Endodermal cell (in vitro differentiated cells): ENCODE results near the gene IL22RA2. TPM values are rescaled to one million over a fixed set of nuclear protein-coding genes. Genes with fewer than 3 reads are reported as not detected.

Experiments used
- DNase-seq: peaks from one replicate; pipeline ENCODE4 v3.0.0-alpha.2; 2017
- H3K27ac ChIP-seq: 2 replicates; pipeline ENCODE4 v1.5.1; 2013; ENCODE audit warnings: mild to moderate bottlenecking, low read depth, low read length, moderate library complexity
- H3K27me3 ChIP-seq: 2 replicates; pipeline ENCODE4 v1.6.1; 2013; ENCODE audit warnings: mild to moderate bottlenecking, low read length, moderate library complexity; ENCODE audit not compliant: insufficient read depth, control insufficient read depth, poor library complexity, severe bottlenecking
- H3K36me3 ChIP-seq: 2 replicates; pipeline ENCODE4 v1.7.0; 2013; ENCODE audit warnings: mild to moderate bottlenecking, low read length, moderate library complexity; ENCODE audit not compliant: control insufficient read depth, insufficient read depth
- H3K4me1 ChIP-seq: one replicate; pipeline ENCODE4 v1.7.0; 2013; ENCODE audit warnings: low read length; ENCODE audit not compliant: control insufficient read depth, insufficient read depth
- H3K4me3 ChIP-seq: 2 replicates; pipeline ENCODE4 v1.5.1; 2013; ENCODE audit warnings: mild to moderate bottlenecking, low read length, moderate library complexity
- H3K9ac ChIP-seq: 2 replicates; pipeline ENCODE4 v1.6.1; 2013; ENCODE audit warnings: mild to moderate bottlenecking, low read length, moderate library complexity; ENCODE audit not compliant: poor library complexity, severe bottlenecking; ENCODE audit errors: extremely low read depth
- H3K9me3 ChIP-seq: 2 replicates; pipeline ENCODE4 v1.6.1; 2013; ENCODE audit warnings: mild to moderate bottlenecking, low read length, moderate library complexity; ENCODE audit not compliant: control insufficient read depth
- H3K27ac Mint-ChIP-seq: 2 replicates; pipeline ENCODE4 v1.8.0; 2020; ENCODE audit warnings: mixed read lengths
- H3K27me3 Mint-ChIP-seq: 2 replicates; pipeline ENCODE4 v1.8.0; 2021; ENCODE audit warnings: mild to moderate bottlenecking, mixed read lengths; ENCODE audit not compliant: insufficient read depth
- H3K36me3 Mint-ChIP-seq: 2 replicates; pipeline ENCODE4 v1.8.0; 2020; ENCODE audit warnings: low read depth, mixed read lengths
- H3K4me1 Mint-ChIP-seq: 2 replicates; pipeline ENCODE4 v1.8.0; 2020; ENCODE audit warnings: mixed read lengths
- H3K4me3 Mint-ChIP-seq: 2 replicates; pipeline ENCODE4 v1.8.0; 2020; ENCODE audit warnings: mild to moderate bottlenecking, moderate library complexity, mixed read lengths
- H3K9me3 Mint-ChIP-seq: 2 replicates; pipeline ENCODE4 v1.8.0; 2020; ENCODE audit warnings: mild to moderate bottlenecking, mixed read lengths
- WGBS, 2 experiments: methylation state at CpG; one replicate each; pipeline versions ENCODE4 v1.1.5 to v1.1.7; 2013; ENCODE audit warnings: missing lambda C conversion rate in 2 of 2, mixed read lengths in 1 of 2; ENCODE audit not compliant: insufficient coverage in 1 of 2, insufficient read length in 1 of 2; 5-methylcytosine and 5-hydroxymethylcytosine counted together
- total RNA-seq, 2 donors: library from RNA; stranded (reverse); fragmentation: NEBNext Ultra II Directional in 1 of 2; extraction: Animal tissue kit (Norgen Biotek cat#: 25700) in 1 of 2; gene quantifications; 2 replicates in 1 of 2; 3 replicates in 1 of 2; pipeline ENCODE4 v1.2.1, GENCODE V29; 2021
- TF ChIP-seq, protein P1 (sequence below): fragments of 200-600 bp; sonication (generic); conservative IDR thresholded peaks from 2 replicates; pipeline ENCODE4 v1.5.0; 2021; ENCODE audit warnings: antibody characterized with exemption, mild to moderate bottlenecking

The IL22RA2 gene
- total RNA-seq, 2 donors from 2014 or later: not detected

DNA sequence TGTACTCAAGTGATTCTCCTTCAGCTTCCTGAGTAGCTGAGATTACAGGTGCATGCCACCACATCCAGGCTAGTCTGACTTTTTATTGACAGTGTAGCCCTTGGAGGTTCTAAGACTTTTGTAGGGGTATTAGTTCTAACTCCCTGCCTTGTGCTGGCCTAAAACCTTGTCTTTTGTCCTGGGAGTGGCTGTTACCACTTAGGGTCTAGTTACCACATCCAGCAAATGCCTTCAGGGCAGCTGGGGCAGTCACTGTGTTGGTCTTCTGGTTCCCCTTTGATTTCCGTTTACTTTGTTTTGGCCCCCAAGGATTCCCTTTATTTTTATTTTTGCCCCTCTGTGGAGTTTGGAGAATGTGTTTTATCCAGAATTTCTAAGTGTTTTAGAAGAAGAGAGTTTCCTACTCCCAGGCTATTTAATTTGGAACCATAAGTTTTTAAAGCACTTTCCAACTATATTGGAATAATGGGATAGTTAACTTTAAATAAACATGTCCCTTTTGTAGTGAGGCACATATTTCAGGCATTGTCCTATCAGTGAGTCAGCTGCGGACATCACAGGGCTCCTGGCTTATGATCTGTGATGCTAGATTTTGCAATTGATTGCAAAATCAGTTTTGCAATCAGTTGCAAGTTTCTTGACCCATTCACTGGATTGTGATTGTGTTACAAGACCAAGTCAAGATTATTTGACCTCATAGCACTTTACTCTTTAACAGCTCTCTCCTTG, 25.0 kb downstream of the IL22RA2 start:
- WGBS, 2 experiments: 84% methylated on average over 2 of the region's 2 CpGs; no CpG with 5 or more reads in 1 of the 2 experiments
- Histone ChIP-seq H3K36me3 (no peaks in the 10 kb centered on the region), H3K9ac (no peak overlapping the region), H3K9me3 (no peaks in the 10 kb centered on the region), H3K4me3 (no peak overlapping the region), H3K27ac (no peak overlapping the region), H3K4me1 (no peaks in the 10 kb centered on the region), H3K27me3 (no peaks in the 10 kb centered on the region)
- TF ChIP-seq, protein P1, sequence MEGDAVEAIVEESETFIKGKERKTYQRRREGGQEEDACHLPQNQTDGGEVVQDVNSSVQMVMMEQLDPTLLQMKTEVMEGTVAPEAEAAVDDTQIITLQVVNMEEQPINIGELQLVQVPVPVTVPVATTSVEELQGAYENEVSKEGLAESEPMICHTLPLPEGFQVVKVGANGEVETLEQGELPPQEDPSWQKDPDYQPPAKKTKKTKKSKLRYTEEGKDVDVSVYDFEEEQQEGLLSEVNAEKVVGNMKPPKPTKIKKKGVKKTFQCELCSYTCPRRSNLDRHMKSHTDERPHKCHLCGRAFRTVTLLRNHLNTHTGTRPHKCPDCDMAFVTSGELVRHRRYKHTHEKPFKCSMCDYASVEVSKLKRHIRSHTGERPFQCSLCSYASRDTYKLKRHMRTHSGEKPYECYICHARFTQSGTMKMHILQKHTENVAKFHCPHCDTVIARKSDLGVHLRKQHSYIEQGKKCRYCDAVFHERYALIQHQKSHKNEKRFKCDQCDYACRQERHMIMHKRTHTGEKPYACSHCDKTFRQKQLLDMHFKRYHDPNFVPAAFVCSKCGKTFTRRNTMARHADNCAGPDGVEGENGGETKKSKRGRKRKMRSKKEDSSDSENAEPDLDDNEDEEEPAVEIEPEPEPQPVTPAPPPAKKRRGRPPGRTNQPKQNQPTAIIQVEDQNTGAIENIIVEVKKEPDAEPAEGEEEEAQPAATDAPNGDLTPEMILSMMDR: no peak
- Mint-ChIP-seq H3K9me3 (peaks cover 10% of the 10 kb centered on the region), H3K36me3 (no peaks in the 10 kb centered on the region), H3K27me3 (no peaks in the 10 kb centered on the region), H3K4me1 (no peaks in the 10 kb centered on the region), H3K4me3 (no peak overlapping the region), H3K27ac (no peak overlapping the region)
- DNase-seq: no peak

DNA sequence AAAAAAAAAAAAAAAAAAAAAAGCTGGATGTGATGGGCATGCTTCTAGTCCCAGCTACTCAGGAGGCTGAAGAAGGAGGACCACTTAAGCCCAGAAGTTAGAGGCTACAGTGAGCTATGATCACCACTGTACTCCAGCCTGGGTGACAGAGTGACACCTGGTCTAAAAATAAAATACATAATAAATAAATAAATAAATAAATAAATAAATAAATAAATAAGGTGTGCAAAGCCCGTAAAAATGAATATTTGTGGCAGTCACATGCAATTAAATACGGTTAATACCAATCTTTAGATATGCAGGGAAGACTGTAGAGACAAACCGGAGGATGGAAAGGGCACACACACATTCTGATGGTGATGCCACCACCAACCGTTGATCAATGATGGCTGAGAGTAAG, 26.2 kb downstream of the IL22RA2 start:
- Histone ChIP-seq H3K9me3 (no peaks in the 10 kb centered on the region), H3K27ac (no peak overlapping the region), H3K36me3 (no peaks in the 10 kb centered on the region), H3K4me3 (no peak overlapping the region), H3K9ac (no peak overlapping the region), H3K27me3 (no peaks in the 10 kb centered on the region), H3K4me1 (no peaks in the 10 kb centered on the region)
- Mint-ChIP-seq H3K9me3 (peaks cover 10% of the 10 kb centered on the region), H3K36me3 (no peaks in the 10 kb centered on the region), H3K4me3 (no peak overlapping the region), H3K27ac (no peak overlapping the region), H3K27me3 (no peaks in the 10 kb centered on the region), H3K4me1 (no peaks in the 10 kb centered on the region)
- no peak for DNase-seq
- TF ChIP-seq, protein P1: no peak
- 93 to 100% methylated on average over 2 to 4 of the region's 4 CpGs for WGBS, 2 experiments

DNA sequence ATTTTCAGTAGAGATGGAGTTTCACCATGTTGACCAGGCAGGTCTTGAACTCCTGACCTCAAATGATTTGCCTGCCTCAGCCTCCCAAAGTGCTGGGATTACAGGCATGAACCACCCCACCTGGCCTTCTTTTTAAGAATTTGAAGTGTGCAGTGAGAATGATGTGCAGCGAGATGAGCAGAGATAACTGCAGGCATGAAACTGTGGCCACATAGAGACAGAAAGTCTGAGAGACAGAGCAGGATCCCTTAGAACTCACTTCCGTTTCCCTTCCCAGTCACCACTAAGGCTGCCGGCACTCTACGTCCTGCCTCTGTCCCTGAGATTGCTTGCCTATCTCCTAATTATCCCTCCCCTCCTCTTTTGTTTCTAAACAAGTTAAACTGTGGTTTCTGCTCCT, 27.2 kb downstream of the IL22RA2 start:
- no peaks in the 10 kb centered on the region for H3K27me3 ChIP-seq
- H3K9me3 ChIP-seq: no peaks in the 10 kb centered on the region

More for the DNA sequence above, 27.2 kb downstream of the IL22RA2 start:
- DNase-seq: no peak
- H3K4me3 Mint-ChIP-seq: no peak overlapping the region
- Histone ChIP-seq H3K4me1 (no peaks in the 10 kb centered on the region), H3K9ac (no peak overlapping the region), H3K36me3 (no peaks in the 10 kb centered on the region), H3K4me3 (no peak overlapping the region), H3K27ac (no peak overlapping the region)
- no peak overlapping the region for H3K27ac Mint-ChIP-seq
- H3K9me3 Mint-ChIP-seq: peaks cover 2% of the 10 kb centered on the region
- TF ChIP-seq, protein P1: no peak
- H3K36me3 Mint-ChIP-seq: no peaks in the 10 kb centered on the region
- no peaks in the 10 kb centered on the region for H3K27me3 Mint-ChIP-seq
- 90 to 92% methylated on average over 3 to 4 of the region's 4 CpGs for whole genome bisulfite sequencing, 2 experiments
- no peaks in the 10 kb centered on the region for H3K4me1 Mint-ChIP-seq
